Fibroblast of villous mesenchyme (primary cell): ENCODE measurements around the gene ANKMY2. TPM values are rescaled to one million over a fixed set of nuclear protein-coding genes. Genes with fewer than 3 reads are reported as not detected.

Experiments used
- DNase-seq: peaks from one replicate; pipeline ENCODE4 v3.0.0-alpha.2; 2010; ENCODE audit warnings: low read depth
- H3K4me3 ChIP-seq: 2 replicates; pipeline ENCODE4 v1.5.1; 2011; ENCODE audit warnings: low read depth, mild to moderate bottlenecking, low read length
- total RNA-seq: library from RNA; depleted of rRNA; stranded (reverse); fragments of >200 nt; gene quantifications from 2 replicates; pipeline ENCODE4 v1.2.3, GENCODE V29; 2012
- TF ChIP-seq, protein P1 (sequence below): IDR thresholded peaks from 2 replicates; pipeline ENCODE4 v1.5.1; 2012; ENCODE audit warnings: low read depth, mild to moderate bottlenecking, low read length; ENCODE audit not compliant: insufficient read depth

The ANKMY2 gene
- total RNA-seq, 1 donor: 28.5 TPM

DNA sequence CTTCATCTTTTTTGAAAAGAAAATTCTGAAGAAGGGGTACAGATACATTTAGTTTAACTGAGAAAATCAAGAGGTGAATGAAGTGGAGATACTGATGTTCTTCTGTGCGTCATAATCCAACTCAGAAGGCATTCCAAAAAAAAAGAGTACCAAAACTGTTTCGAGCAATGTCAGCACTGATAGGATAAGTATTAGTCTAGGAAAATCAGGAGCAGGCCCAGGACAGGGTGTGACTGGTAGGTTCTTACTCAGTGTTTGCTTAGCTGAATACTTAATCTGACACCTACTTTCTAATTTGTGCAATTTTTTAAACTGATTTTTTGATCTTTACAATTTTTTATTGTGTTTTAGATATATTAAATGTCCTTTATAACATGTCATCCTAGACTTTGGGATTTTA is 4.7 kb upstream of the ANKMY2 start:
- TF ChIP-seq, protein P1, sequence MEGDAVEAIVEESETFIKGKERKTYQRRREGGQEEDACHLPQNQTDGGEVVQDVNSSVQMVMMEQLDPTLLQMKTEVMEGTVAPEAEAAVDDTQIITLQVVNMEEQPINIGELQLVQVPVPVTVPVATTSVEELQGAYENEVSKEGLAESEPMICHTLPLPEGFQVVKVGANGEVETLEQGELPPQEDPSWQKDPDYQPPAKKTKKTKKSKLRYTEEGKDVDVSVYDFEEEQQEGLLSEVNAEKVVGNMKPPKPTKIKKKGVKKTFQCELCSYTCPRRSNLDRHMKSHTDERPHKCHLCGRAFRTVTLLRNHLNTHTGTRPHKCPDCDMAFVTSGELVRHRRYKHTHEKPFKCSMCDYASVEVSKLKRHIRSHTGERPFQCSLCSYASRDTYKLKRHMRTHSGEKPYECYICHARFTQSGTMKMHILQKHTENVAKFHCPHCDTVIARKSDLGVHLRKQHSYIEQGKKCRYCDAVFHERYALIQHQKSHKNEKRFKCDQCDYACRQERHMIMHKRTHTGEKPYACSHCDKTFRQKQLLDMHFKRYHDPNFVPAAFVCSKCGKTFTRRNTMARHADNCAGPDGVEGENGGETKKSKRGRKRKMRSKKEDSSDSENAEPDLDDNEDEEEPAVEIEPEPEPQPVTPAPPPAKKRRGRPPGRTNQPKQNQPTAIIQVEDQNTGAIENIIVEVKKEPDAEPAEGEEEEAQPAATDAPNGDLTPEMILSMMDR: no peak
- no peak for DNase-seq
- no peak overlapping the region for H3K4me3 ChIP-seq

DNA sequence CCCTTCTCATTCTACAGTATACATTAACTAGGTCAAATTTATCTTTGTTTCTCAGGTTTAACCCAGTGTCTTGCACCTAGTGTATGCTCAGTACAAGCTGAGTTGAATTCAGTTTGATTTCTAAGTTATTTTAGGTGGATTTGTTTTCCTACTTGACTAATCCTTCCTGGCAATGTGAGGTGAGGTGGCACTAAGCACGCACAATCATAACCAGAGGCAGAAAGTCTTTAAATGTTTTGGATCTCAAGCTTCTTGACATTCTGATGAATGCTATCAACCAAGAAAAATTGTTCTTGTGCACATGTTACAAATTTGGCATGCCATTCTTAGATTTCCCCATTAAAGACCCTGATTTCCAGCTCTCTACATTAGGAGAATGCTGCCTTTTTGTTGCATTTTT is 3.6 kb upstream of the ANKMY2 start:
- no peak overlapping the region for H3K4me3 ChIP-seq
- no peak for DNase-seq
- TF ChIP-seq, protein P1: no peak

DNA sequence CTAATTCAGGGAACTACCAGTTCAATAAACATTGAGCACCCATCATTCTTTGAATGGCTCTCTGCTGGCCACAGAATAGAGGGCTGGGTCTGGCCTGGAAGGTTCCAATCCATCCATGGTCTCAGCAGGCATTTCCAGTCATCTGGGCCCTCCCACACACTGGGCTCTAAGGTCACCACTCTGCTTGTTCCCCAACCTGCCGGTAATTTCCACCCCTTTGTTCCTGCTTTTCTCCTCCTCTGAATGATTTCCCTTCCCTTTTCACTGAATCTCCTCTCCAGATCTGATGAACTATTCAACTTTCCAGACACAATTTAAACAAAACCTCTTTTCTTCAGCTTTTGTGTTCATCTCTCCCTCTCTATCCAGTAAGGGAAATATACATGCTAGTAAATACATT is 3.0 kb upstream of the ANKMY2 start:
- TF ChIP-seq, protein P1: no peak
- H3K4me3 ChIP-seq: no peak overlapping the region
- no peak for DNase-seq

DNA sequence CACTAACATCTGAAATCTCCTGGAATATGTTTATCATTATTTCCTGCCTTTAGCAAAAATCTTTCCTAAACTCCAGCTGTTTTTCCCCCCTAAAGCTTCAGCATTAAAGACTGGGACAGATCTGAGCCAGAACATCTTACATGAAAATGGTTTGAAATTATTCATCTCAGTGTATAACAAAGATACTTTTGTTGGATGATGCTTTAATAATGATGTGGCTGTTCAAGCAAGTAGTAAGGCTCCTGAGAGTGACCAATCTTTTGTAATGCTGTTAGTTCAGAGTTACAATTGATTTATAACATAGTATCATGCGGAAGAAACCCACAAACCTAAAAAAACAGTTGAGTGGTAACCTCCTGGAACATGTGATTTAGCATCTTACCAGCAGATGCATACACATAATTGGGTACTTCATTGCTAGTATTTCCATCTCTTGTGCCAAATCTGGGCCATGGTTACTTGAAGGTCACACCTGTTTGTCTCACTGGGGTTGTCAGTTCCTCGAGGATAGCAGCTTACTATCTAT is 1.9 kb upstream of the ANKMY2 start:
- H3K4me3 ChIP-seq: peak overlapping the region; percentile 95
- TF ChIP-seq, protein P1: no peak
- no peak for DNase-seq

DNA sequence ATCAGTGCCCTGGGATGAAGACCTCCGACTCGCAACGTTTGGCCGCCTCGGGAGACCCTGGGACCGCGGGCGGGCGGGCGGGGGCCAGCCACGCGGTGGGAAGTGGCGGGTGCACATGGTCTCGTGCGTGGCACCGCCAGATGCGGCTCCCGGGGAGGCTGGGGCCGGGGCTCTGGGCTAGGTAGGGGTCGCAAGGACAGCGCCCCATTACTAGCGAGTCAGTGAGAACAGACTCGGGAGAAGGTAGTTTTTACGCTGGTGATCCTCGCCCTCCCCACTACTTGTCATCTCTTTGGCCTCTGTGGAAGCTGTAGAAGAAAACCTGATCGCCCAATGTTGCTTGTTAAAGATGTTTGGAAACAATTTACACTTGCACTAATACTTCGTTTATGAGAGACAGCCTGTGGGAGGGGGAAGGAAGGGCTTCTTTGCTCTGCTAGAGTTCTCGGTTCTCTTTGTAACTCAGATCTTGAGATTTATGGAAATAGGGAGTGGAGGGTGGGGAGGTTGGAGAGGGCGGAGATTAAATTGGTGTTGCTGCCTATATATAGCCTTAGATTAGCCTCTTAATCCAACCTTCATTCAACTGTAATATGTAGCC is 1.0 kb upstream of the ANKMY2 start:
- TF ChIP-seq, protein P1: no peak
- DNase-seq: no peak
- H3K4me3 ChIP-seq: peak overlapping the region; percentile 95

DNA sequence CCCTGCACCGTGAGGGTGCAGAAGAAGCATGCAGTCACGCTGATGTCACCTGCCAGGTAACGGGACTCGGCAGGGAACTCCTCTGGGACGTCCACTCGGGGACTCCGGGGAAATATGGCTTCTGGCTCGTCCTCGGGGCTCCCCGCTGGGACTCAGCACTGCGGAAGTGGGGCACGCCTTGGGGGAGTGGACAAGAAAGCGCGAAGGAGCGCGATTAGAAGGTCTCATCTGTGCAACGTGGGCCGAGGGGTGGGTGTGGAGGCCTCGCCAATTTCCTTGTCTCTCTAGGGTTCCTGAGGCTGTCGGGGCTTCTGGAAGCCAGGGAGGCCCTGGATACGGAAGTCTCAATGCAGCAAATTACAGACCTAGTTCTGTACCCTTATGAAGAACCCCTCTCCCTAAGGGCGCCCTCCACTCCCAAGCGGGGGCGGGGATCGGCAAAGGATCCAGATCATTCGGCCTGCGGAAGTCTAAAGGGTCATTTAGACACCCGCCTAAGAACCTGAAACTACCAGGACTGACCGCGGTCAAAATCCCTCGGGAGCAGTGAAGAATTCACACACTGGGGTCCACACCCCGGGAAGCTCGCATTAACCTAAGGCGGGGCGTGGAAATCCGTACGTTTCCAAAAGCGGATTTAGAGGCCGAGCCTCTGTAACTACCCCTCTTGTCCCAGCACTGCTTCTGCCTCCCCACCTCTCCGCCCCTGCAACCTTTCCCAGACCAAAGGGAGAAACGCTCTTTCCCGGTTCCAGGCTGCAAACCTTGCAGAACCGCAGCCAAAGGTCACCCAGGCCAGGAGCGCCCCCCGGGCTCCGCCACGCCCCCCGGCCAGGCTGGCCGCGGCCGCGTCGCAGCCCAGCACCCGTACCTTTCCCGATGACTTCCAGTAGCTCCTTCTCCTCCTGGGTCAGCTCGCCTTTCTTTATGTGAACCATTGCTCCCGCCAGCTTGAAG is 640 bp downstream of the ANKMY2 start:
- H3K4me3 ChIP-seq: peak overlapping the region; percentile 91
- DNase-seq: peak; percentile 63
- TF ChIP-seq, protein P1: no peak
